Panc1 (cell line): ENCODE results near the gene FAM187B.

ENCODE experiments used
- POLR2AphosphoS5 ChIP-seq: IDR thresholded peaks from 2 replicates; pipeline ENCODE4 v1.6.1; 2012; ENCODE audit warnings: mild to moderate bottlenecking, low read depth, low read length, moderate library complexity
- SIN3A ChIP-seq: IDR thresholded peaks from 2 replicates; pipeline ENCODE4 v1.6.1; 2012; ENCODE audit warnings: low read depth, mild to moderate bottlenecking, low read length, moderate library complexity, borderline replicate concordance; ENCODE audit not compliant: insufficient read depth
- TF ChIP-seq, protein P1 (sequence below): fragments of 450-650 bp; IDR thresholded peaks from 2 replicates; pipeline ENCODE4 v1.5.1; 2017; ENCODE audit warnings: mild to moderate bottlenecking

DNA sequence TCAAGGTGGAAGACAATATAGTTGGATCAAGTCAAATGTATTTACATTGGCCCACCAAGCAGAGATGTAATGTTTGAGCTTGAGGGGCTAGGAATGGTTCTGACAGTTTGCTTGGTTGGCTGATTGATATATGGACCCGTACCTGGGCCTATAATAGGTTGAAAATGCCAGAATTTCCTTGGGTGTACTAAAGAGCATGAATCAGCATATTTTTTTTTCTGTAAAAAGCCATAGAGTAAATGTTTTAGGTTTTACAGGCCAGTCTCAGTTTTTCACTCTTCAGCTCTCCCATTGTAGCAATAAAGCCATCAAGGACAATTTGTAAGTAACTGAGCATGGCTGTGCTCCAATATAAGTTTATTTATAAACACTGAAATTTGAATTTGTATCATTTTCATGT is 47.2 kb downstream of the FAM187B start:
- TF ChIP-seq, protein P1, sequence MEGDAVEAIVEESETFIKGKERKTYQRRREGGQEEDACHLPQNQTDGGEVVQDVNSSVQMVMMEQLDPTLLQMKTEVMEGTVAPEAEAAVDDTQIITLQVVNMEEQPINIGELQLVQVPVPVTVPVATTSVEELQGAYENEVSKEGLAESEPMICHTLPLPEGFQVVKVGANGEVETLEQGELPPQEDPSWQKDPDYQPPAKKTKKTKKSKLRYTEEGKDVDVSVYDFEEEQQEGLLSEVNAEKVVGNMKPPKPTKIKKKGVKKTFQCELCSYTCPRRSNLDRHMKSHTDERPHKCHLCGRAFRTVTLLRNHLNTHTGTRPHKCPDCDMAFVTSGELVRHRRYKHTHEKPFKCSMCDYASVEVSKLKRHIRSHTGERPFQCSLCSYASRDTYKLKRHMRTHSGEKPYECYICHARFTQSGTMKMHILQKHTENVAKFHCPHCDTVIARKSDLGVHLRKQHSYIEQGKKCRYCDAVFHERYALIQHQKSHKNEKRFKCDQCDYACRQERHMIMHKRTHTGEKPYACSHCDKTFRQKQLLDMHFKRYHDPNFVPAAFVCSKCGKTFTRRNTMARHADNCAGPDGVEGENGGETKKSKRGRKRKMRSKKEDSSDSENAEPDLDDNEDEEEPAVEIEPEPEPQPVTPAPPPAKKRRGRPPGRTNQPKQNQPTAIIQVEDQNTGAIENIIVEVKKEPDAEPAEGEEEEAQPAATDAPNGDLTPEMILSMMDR, result no peak
- TF ChIP-seq POLR2AphosphoS5 (no peak), SIN3A (no peak)
